NCI-H128 (cell line): Measurements from ENCODE around the gene CDH13.

Experiments used
- DNase-seq: peaks from one replicate; lab custom pipeline; 2025; ENCODE audit not compliant: unreplicated experiment; lab: John Stamatoyannopoulos, UW

The CDH13 gene

DNA sequence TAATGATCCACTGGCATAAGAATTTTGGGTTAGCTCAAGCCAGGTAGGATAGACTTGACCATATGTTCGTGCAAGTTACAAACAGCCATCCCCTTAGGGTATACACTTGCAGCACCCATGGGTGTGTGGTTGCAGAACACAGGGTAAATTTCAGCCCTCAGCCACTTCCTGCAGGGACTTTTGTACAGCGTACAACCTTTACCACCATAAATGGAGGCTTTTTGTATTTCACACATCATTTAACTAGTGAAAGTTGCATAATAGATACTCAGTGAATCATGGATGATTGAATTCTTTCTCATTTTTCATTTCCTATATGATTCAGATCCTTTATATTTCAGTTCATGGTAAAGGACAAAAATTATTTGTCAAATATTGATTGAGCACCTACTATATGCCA, 473.9 kb downstream of the CDH13 start:
- DNase-seq, result no peak

DNA sequence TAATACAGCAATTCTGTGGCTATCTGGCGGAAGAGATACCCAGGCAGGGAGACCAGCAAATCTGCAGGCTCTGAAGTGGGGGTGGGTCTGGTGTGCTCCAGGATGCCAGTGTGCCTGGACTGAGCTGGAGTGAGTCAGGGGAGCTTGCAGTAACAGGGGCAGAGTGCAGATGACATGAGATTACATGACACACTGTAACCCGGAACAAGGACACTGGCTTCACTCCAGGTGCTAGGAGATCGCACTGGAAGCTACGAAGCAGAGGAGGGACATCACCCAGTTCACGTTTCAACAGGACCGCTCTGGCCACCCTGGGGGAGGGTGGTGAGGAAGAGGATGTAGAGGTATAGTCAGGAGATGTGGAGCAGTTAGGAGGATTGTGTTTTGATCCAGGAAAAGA, 475.6 kb downstream of the CDH13 start:
- no peak for DNase-seq

DNA sequence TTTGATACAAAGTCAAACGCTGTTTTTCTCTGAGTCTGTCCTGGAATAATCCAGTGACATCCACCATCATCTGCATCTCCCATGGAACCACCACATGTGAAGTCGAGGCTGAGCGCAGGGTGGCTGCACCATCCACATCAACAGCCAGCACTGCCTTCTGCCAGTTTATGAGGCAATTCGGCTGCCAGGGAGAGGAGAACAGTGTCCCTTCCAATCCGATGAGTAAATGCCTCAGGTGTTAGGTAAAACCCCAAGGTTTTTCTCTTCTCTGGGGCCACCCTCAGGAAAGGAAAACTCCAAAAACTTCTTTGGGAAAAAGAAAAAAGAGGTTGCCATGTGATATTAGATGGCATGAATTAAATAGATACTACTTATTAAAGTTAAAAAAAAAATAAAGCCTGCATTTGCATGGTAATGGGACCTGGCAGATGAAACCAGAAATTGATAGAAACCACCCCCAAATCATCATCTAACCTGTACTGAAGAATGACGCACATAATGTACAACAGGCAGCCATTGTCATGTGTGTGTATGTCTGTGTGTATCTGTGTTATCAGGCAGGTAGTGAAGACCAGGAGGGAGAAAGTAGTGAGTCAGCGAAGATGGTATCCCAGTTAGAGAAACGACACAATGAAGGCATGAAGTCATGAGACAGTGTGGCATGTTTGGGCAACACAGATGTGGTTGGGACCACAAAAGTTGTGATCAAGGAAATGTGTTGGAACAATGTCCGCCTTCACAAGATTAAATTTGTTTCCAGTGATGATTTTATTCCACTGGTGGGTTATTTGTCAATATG, 478.7 kb downstream of the CDH13 start:
- no peak for DNase-seq

DNA sequence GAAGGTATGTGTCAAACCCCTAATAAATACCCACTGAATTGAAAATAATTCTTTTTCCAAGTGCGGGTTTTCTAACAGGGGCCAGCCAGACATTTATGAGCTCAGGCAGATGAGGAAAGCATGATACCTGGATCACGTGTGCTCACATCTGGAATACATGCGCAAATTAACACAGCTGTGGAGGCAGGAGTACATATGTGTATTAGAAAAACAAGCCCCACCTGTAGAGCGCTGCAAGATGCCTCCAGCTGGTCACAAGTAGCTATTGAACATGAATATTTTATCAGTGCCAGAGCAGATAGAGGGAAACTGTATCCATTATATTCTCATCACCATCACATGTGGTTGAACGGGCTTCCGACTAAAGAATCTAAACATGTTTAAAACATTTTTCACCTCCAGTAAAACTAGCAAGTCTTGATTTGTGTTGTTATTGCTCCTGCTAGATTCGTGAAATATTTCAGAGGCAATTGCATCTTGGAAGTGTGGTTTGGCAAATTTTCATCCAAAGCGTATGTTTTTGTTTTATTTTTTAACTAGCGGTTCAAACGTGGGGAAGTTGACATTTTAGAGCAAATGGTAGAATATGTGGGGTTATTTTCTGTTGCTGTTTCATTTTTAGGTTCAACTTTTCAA, 482.8 kb downstream of the CDH13 start:
- DNase-seq, result no peak

- no peak for DNase-seq
These were observed 483.5 kb downstream of the CDH13 start for GRCh38 chr16:83110269-83110668.

DNA sequence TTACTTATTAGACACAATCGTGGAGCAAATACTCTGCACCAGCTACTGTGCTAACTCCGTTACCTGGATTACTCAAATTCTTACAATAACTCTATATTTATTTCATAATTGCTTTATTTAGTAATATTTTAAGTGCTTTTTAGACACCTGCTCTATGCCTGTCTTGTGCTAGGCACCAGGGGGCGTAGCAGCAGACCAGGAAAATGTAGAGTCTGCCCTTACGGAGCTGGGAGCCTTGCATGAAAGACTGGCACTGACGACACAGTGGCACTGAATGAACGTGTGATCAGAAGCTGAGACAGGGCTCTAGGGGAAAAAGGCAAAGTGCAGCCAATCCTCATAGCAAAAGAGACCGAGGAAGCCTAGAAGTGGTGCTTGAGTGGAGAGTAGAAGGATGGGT, 486.5 kb downstream of the CDH13 start:
- no peak for DNase-seq

- DNase-seq, result no peak
These were observed 487.0 kb downstream of the CDH13 start for GRCh38 chr16:83113811-83114210.

DNA sequence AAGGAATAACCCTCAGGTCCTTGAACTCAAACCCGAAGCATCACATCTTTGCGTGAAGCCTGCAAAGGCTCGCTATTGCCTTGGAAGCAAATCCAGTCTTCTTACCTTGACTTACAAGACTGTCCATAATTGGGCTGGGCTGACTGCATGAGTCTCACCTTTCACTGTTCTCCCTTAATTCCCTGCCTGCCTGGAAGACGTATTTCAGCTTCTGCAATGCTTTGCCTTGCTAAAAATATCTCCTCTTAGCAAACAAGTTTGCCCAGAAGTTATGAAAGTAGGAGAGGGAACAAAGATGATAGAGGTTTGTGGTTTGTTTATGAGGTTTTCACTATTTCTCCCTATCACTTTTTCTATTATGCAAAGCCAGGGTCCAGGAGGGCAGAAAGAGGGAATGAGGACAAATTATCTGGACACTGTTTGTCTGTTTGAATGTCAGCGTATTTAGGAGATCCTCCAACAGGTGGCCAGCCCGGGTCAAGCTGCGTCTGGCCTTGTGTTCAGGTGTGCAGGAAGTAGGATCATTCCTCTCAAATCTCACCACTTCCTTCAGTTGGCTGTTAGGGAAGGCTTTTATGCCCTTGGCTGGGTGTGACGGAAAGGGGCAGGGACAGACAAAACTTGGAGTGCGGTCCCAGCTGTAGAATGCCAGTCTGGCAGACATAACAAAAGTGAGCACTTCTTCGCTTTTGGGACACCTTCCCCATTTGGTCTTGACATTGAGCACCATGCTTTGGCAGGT, 488.9 kb downstream of the CDH13 start:
- DNase-seq, result no peak

GRCh38 chr16:83116274-83116892, 489.6 kb downstream of the CDH13 start:
- DNase-seq, result no peak

GRCh38 chr16:83117810-83118209, 491.0 kb downstream of the CDH13 start:
- no peak for DNase-seq

DNA sequence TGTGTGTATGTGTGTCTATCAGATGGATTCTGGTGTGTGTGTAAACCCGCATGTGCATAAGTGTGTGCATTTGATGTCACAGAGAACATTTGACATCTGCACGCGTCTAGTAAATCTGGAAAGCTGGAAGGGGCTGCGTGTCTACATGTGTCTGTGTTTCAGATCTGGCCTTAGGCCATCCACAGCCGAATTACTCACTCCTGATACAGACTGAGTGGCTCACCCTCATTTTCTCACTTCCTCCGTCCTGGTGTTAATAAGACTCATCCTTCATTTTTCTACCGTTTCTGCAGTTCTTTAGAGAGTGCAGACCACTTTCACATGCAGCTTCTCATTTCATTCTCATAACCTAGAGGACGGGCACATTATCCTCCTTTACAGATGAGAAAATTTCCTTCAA, 491.6 kb downstream of the CDH13 start:
- DNase-seq, result no peak

DNA sequence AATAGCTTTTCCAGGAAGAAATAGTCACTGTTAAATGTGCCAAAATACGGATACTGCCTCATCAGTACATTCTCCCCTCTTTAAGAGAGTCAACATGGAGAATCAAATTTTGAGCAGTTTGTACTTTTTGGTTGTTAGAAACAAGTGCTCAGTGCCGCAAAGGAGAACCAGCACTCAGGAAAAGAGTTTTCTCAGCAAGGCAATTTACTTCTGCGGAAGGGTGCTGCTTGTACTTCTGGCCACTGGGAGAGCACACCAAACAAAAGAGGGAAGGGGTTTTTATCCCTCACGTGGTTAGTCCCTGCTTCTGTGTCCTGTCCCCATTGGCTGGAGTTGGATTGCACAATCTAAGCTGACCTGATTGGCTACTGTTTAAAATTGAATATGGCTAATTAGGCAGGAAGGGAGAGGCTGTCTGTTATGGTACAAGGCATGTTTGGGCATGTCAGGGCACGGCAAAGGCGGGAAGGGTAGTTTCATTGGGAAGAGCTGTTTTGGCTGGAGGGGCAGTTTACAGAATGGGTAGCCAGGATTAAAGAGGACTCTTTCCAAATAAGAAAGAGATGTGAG, 499.3 kb downstream of the CDH13 start:
- no peak for DNase-seq

- no peak for DNase-seq
These were observed 501.3 kb downstream of the CDH13 start for GRCh38 chr16:83128041-83128440.

DNA sequence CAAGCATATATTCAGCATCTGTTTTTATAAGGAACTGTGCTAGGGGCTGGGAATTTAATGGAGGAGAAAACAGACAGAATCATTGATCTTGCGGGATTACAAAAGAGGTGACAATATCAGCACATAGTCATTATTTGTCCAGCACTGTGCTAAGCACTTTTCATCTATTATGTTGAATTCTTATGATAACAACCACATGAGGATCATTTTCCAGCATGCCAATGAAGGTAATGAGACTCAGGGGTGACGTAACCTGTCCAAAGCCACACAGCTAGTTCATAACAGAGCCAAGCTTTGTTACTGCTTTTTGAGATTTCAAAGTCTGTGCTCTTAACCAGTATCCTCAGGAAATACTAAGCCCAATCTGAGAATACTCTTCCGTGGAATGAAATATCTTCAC, 503.3 kb downstream of the CDH13 start:
- no peak for DNase-seq

GRCh38 chr16:83134638-83135037, 507.9 kb downstream of the CDH13 start:
- no peak for DNase-seq

- DNase-seq, result no peak
These were observed 509.6 kb downstream of the CDH13 start for GRCh38 chr16:83136419-83136818.

- no peak for DNase-seq
These were observed 510.2 kb downstream of the CDH13 start for GRCh38 chr16:83136924-83137323.

- DNase-seq, result no peak
These were observed 510.6 kb downstream of the CDH13 start for GRCh38 chr16:83137326-83137781.

- no peak for DNase-seq
These were observed 511.1 kb downstream of the CDH13 start for GRCh38 chr16:83137894-83138293.

DNA sequence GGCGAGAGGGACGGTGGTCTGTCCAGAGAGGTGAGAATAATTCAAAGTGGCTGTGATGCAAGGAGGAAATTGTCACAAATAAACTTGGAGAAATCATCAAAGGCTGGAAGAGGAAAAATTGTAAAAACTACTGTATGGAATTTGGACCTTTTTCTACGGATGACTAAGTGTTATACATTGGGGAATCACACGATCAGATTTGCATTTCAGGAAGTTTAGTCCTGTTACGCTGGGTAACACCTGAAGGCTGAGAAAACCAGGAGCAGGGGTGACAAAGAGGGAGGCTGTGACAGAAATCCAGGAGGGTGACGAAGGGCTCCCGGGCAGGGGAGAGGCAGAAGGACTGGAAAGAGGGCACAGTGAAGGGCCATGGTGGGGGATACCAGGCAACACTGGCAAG, 511.7 kb downstream of the CDH13 start:
- DNase-seq, result no peak

DNA sequence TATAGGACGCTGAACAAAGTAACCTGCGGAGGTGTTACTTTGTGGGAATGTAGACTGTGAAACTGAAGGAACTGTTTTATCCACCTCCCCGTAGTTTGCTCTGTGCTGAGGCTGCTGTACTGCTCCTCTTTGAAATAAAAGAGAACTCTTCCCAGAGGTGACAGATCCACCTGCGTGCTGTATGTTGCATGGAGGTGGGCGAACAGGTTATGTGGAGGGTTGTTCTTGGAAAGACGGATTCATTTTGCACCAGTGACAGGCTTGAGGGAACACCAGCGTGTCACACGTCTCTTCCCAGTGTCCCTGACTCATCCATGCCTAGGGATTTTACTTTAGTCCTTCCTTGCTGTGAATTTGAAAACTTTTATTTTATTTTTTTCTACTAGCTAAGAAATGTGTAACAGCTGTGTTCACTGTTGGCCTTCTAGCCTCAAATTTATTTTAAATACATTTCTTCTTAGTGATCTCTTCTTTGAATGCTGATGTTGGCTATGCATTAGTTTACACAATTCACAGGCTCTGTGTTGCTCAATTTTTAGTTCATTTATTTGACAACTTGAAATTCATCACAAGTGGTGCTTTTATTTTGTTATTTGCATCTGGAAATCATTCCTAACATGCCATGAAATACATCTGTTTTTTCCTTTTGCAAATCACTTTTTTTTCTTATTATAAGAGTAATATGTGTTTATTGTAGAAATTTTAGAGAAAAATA, 512.4 kb downstream of the CDH13 start:
- DNase-seq, result no peak
